Breast epithelium (tissue), 4 donors: ENCODE results near the gene KCNJ18. TPM values are rescaled to one million over a fixed set of nuclear protein-coding genes. Genes with fewer than 3 reads are reported as not detected.
"Not testable (repeated sequence)": the region's sequence is repeated elsewhere in the genome, so short reads cannot be mapped to it uniquely, and the experiment has no call there.

Source experiments
- DNase-seq, 2 donors: peaks; one replicate each; pipeline ENCODE4 v3.0.0-alpha.2; 2019; ENCODE audit warnings: low spot score in 2 of 2
- H3K27ac ChIP-seq, 2 donors: fragments of 200-600 bp; sonication (generic) in 1 of 2; one replicate each; pipeline ENCODE4 v1.5.1; 2016 to 2019; ENCODE audit warnings: mild to moderate bottlenecking in 1 of 2
- H3K27me3 ChIP-seq, 2 donors: fragments of 200-600 bp; sonication (generic) in 1 of 2; one replicate each; pipeline versions ENCODE4 v1.5.1 to v1.6.0; 2017 to 2019; ENCODE audit warnings: control low read depth in 1 of 2, mild to moderate bottlenecking in 1 of 2
- H3K36me3 ChIP-seq: fragments of 200-600 bp; one replicate; pipeline ENCODE4 v1.5.1; 2019
- H3K4me1 ChIP-seq, 2 donors: fragments of 200-600 bp; sonication (generic); one replicate each; pipeline ENCODE4 v1.5.1; 2016 to 2019; ENCODE audit warnings: control low read depth in 1 of 2
- H3K4me3 ChIP-seq, 3 donors: fragments of 200-600 bp; sonication (generic); 1 replicate in 2 of 3; 2 replicates in 1 of 3; pipeline ENCODE4 v1.5.1; 2016 to 2019; ENCODE audit warnings: mild to moderate bottlenecking in 3 of 3, moderate library complexity in 2 of 3
- H3K9me3 ChIP-seq, 2 donors: fragments of 200-600 bp; sonication (generic) in 1 of 2; one replicate each; pipeline ENCODE4 v1.5.1; 2016 to 2019; ENCODE audit warnings: control low read depth in 1 of 2
- CTCF ChIP-seq, 3 donors: fragments of 450-650 bp; IDR thresholded peaks; one replicate each; pipeline ENCODE4 v1.5.1; 2016 to 2017; ENCODE audit warnings: antibody characterized with exemption in 3 of 3, mild to moderate bottlenecking in 3 of 3, moderate library complexity in 3 of 3
- POLR2A ChIP-seq: fragments of 450-650 bp; IDR thresholded peaks from one replicate; pipeline ENCODE4 v1.6.1; 2016; ENCODE audit warnings: antibody characterized with exemption, mild to moderate bottlenecking, moderate library complexity
- POLR2AphosphoS5 ChIP-seq, 3 donors: sonication (generic); formaldehyde crosslinking; IDR thresholded peaks; one replicate each; pipeline ENCODE4 v1.6.1; 2017; ENCODE audit warnings: antibody characterized with exemption in 3 of 3
- intact Hi-C: fragments of 100-400 bp; cut with DNase I; formaldehyde crosslinking; loops from one replicate; pipeline ENCODE4 v1.15.1; 2023; ENCODE audit warnings: low total_unique reads
- total RNA-seq, 3 donors: library from RNA; depleted of rRNA; stranded (reverse); fragments of >200 nt; gene quantifications; one replicate each; pipeline ENCODE4 v1.1.0, GENCODE V29; 2016

The KCNJ18 gene
- total RNA-seq, 3 donors from 2014 or later = not detected

- no peaks in the 10 kb centered on the region for H3K9me3 ChIP-seq
- H3K4me3 ChIP-seq = no peak overlapping the region
- H3K27me3 ChIP-seq = no peaks in the 10 kb centered on the region
- no peak for TF ChIP-seq POLR2AphosphoS5 (IDR thresholded peaks at IDR 0.05)
- TF ChIP-seq CTCF (IDR thresholded peaks at IDR 0.05) = no peak
- no peak for TF ChIP-seq POLR2A
- H3K27ac ChIP-seq = no peak overlapping the region
- no peaks in the 10 kb centered on the region for H3K4me1 ChIP-seq
- no peak for DNase-seq
- intact Hi-C loops = no loop called here
- no peaks in the 10 kb centered on the region for H3K36me3 ChIP-seq
Observed at GRCh38 chr17:21742326-21742725, 50.0 kb downstream of the KCNJ18 start.

GRCh38 chr17:21744151-21744550 lies 51.8 kb downstream of the KCNJ18 start:
- H3K27me3 ChIP-seq, H3K36me3 ChIP-seq, H3K27ac ChIP-seq, intact Hi-C loops, DNase-seq, H3K4me1 ChIP-seq, H3K4me3 ChIP-seq, H3K9me3 ChIP-seq: not testable (repeated sequence)

GRCh38 chr17:21744621-21745020 lies 52.3 kb downstream of the KCNJ18 start:
- H3K9me3 ChIP-seq, H3K4me1 ChIP-seq, H3K27ac ChIP-seq, H3K27me3 ChIP-seq, H3K36me3 ChIP-seq, DNase-seq, intact Hi-C loops, H3K4me3 ChIP-seq: not testable (repeated sequence)

- H3K27ac ChIP-seq, intact Hi-C loops, H3K36me3 ChIP-seq, H3K4me1 ChIP-seq, DNase-seq, H3K4me3 ChIP-seq, H3K27me3 ChIP-seq, H3K9me3 ChIP-seq: not testable (repeated sequence)
Observed at GRCh38 chr17:21745385-21746054, 53.2 kb downstream of the KCNJ18 start.

- DNase-seq, H3K27me3 ChIP-seq, H3K4me1 ChIP-seq, H3K4me3 ChIP-seq, H3K9me3 ChIP-seq, H3K36me3 ChIP-seq, intact Hi-C loops, H3K27ac ChIP-seq: not testable (repeated sequence)
Observed at GRCh38 chr17:21746415-21746814, 54.1 kb downstream of the KCNJ18 start.

- H3K36me3 ChIP-seq, H3K27ac ChIP-seq, H3K27me3 ChIP-seq, H3K4me1 ChIP-seq, H3K4me3 ChIP-seq, intact Hi-C loops, DNase-seq, H3K9me3 ChIP-seq: not testable (repeated sequence)
Observed at GRCh38 chr17:21747195-21747915, 55.0 kb downstream of the KCNJ18 start.

GRCh38 chr17:21748686-21749085 lies 56.4 kb downstream of the KCNJ18 start:
- H3K4me3 ChIP-seq, intact Hi-C loops, H3K27me3 ChIP-seq, H3K4me1 ChIP-seq, H3K36me3 ChIP-seq, H3K27ac ChIP-seq, DNase-seq, H3K9me3 ChIP-seq: not testable (repeated sequence)

- H3K27me3 ChIP-seq, intact Hi-C loops, H3K4me3 ChIP-seq, DNase-seq, H3K4me1 ChIP-seq, H3K36me3 ChIP-seq, H3K27ac ChIP-seq, H3K9me3 ChIP-seq: not testable (repeated sequence)
Observed at GRCh38 chr17:21749696-21750531, 57.6 kb downstream of the KCNJ18 start.

GRCh38 chr17:21751111-21751510 lies 58.8 kb downstream of the KCNJ18 start:
- intact Hi-C loops, H3K36me3 ChIP-seq, DNase-seq, H3K4me3 ChIP-seq, H3K27ac ChIP-seq, H3K9me3 ChIP-seq, H3K27me3 ChIP-seq, H3K4me1 ChIP-seq: not testable (repeated sequence)
